ENCODE results near the gene STEAP1.
"Not testable (repeated sequence)": the region's sequence is repeated elsewhere in the genome, so short reads cannot be mapped to it uniquely, and the experiment has no call there.

Gene STEAP1

GRCh38 chr7:90153943-90154771 lies at the start of gene STEAP1:
Gene STEAP1, plus strand, starts transcription at chr7:90154469. Its CDS starts 5,320 bp downstream, at chr7:90159789.
- peak; percentile 60 to 85 for DNase-seq (ENCODE audit: low read depth in 2 of 2)

- not testable (repeated sequence) for DNase-seq (ENCODE audit: low read depth in 2 of 2)
Measured at GRCh38 chr7:90114972-90115371, 39.3 kb upstream of the STEAP1 start.

- DNase-seq (ENCODE audit: low read depth in 2 of 2) = not testable (repeated sequence)
Measured at GRCh38 chr7:90118551-90119177, 35.6 kb upstream of the STEAP1 start.

- DNase-seq (ENCODE audit: low read depth in 2 of 2) = no peak
Measured at GRCh38 chr7:90119178-90119971, 34.9 kb upstream of the STEAP1 start.

- DNase-seq (ENCODE audit: low read depth in 2 of 2) = not testable (repeated sequence)
Measured at GRCh38 chr7:90120205-90120604, 34.1 kb upstream of the STEAP1 start.

GRCh38 chr7:90131746-90132145 lies 22.5 kb upstream of the STEAP1 start:
- not testable (repeated sequence) for DNase-seq (ENCODE audit: low read depth in 2 of 2)

GRCh38 chr7:90147079-90147960 lies 6.9 kb upstream of the STEAP1 start:
- not testable (repeated sequence) for DNase-seq (ENCODE audit: low read depth in 2 of 2)

GRCh38 chr7:90149428-90149827 lies 4.8 kb upstream of the STEAP1 start:
- not testable (repeated sequence) for DNase-seq (ENCODE audit: low read depth in 2 of 2)

GRCh38 chr7:90151884-90152283 lies 2.4 kb upstream of the STEAP1 start:
- DNase-seq (ENCODE audit: low read depth in 2 of 2) = not testable (repeated sequence)

- DNase-seq (ENCODE audit: low read depth in 2 of 2) = not testable (repeated sequence)
Measured at GRCh38 chr7:90152642-90153253, 1.5 kb upstream of the STEAP1 start.

- DNase-seq (ENCODE audit: low read depth in 2 of 2) = no peak
Measured at GRCh38 chr7:90155206-90155605, 937 bp downstream of the STEAP1 start.

GRCh38 chr7:90157331-90157730 lies 3.1 kb downstream of the STEAP1 start:
- DNase-seq (ENCODE audit: low read depth in 2 of 2) = not testable (repeated sequence)

GRCh38 chr7:90157761-90158350 lies 3.6 kb downstream of the STEAP1 start:
- DNase-seq (ENCODE audit: low read depth in 2 of 2) = not testable (repeated sequence)

GRCh38 chr7:90163534-90163933 lies 9.3 kb downstream of the STEAP1 start:
- no peak for DNase-seq (ENCODE audit: low read depth in 2 of 2)

GRCh38 chr7:90165724-90166123 lies 11.5 kb downstream of the STEAP1 start:
- DNase-seq (ENCODE audit: low read depth in 2 of 2) = no peak

GRCh38 chr7:90166153-90166552 lies 11.9 kb downstream of the STEAP1 start:
- DNase-seq (ENCODE audit: low read depth in 2 of 2) = no peak

- no peak for DNase-seq (ENCODE audit: low read depth in 2 of 2)
Measured at GRCh38 chr7:90167361-90167760, 13.1 kb downstream of the STEAP1 start.

GRCh38 chr7:90169891-90170290 lies 15.6 kb downstream of the STEAP1 start:
- no peak for DNase-seq (ENCODE audit: low read depth in 2 of 2)

GRCh38 chr7:90172121-90172520 lies 17.9 kb downstream of the STEAP1 start:
- no peak for DNase-seq (ENCODE audit: low read depth in 2 of 2)

GRCh38 chr7:90172624-90173023 lies 18.4 kb downstream of the STEAP1 start:
- no peak for DNase-seq (ENCODE audit: low read depth in 2 of 2)

Data from stimulated activated CD4-positive, alpha-beta T cell treated with anti-CD3 and anti-CD28 coated beads, Interleukin-1b, Interleukin-23, amount 100 ng/mL, for 1 hour (primary cell).